Measurements from ENCODE around the gene OR8D1. TPM values are rescaled to one million over a fixed set of nuclear protein-coding genes. Genes with fewer than 3 reads are reported as not detected.

Gene OR8D1
- not detected for total RNA-seq

GRCh38 chr11:124313849-124314248 lies at the start of gene OR8D1:
OR8D1 (minus strand) TSS chr11:124313949; CDS start chr11:124310766, 3,183 bp downstream.
- H3K27me3 Mint-ChIP-seq: no peaks in the 10 kb centered on the region
- H3K4me3 Mint-ChIP-seq: no peak within 1 kb of the TSS
- H3K27ac Mint-ChIP-seq: no peak within 1 kb of the TSS
- no peaks in the 10 kb centered on the region for H3K36me3 Mint-ChIP-seq
- no peak for DNase-seq
- POLR2A ChIA-PET: no interaction called here
- H3K9me3 Mint-ChIP-seq: no peaks in the 10 kb centered on the region
- CTCF ChIA-PET: no interaction called here
- intact Hi-C loops (cut with micrococcal nuclease): no loop called here
- no peaks in the 10 kb centered on the region for H3K4me1 Mint-ChIP-seq (ENCODE audit: low read depth)

- Mint-ChIP-seq H3K36me3 (no peaks in the 10 kb centered on the region), H3K4me3 (no peak overlapping the region), H3K27ac (no peak overlapping the region), H3K27me3 (peaks cover 5% of the 10 kb centered on the region), H3K9me3 (no peaks in the 10 kb centered on the region), H3K4me1 (ENCODE audit: low read depth) (no peaks in the 10 kb centered on the region)
- ChIA-PET CTCF (interaction anchor here (0.8 kb wide), 1 partner anchor 43 kb away, joined by 6 read pairs; no protein-coding TSS in a partner anchor), POLR2A (no interaction called here)
- DNase-seq: no peak
- intact Hi-C loops (cut with micrococcal nuclease): no loop called here
Measured at GRCh38 chr11:124359566-124359965, 45.8 kb upstream of the OR8D1 start.

DNA sequence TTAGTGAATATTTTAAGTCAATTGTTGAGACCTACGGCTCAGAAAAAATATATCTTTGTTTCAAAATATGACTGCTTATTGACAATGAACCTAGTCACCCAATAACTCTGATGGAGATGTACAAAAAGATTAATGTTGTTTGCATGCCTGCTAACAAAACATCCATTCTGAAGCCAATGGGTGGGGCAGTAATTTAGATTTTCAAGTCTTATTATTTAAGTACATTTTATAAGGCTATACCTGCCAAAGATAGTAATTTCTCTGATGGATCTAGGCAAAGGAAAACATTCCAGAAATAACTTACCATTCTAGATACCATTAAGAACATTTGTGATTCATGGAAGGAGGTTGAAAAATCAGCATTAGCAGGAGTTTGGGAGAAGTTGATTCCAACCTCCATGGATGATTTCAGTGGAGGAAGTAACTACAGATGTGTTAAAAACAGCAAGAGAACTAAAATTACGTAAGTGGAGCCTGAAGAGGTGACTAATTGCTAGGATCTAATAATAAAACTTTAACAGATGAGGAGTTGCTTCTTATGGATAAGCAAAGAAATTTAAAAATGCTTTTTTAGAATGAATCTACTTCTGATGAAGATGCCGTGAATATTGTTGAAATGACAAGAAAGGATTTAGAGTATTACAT lies 32.7 kb upstream of the OR8D1 start:
- H3K9me3 Mint-ChIP-seq: peaks cover 3% of the 10 kb centered on the region
- H3K4me1 Mint-ChIP-seq (ENCODE audit: low read depth): no peaks in the 10 kb centered on the region
- intact Hi-C loops (cut with micrococcal nuclease): no loop called here
- no peak overlapping the region for H3K27ac Mint-ChIP-seq
- POLR2A ChIA-PET: no interaction called here
- H3K4me3 Mint-ChIP-seq: no peak overlapping the region
- H3K27me3 Mint-ChIP-seq: no peaks in the 10 kb centered on the region
- no peaks in the 10 kb centered on the region for H3K36me3 Mint-ChIP-seq
- DNase-seq: no peak
- CTCF ChIA-PET: no interaction called here

DNA sequence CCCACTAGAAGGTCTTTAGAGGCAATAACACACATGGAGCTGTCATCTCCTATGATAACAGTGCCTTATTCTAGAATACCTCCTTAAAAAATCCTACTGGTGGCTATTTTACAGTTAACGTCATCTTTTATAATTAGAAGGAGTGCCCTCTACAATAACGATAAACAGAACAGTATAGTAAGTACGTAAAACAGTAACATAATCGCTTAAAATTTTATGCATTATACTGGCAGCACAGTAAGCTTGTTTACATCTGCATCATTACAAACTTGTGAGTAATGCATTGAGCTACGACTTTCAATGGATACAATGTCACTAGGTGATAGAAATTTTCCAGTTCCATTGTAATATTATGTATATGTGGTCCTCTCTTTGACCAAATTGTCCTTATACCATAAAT lies 30.6 kb upstream of the OR8D1 start:
- no peak overlapping the region for H3K27ac Mint-ChIP-seq
- no peaks in the 10 kb centered on the region for H3K36me3 Mint-ChIP-seq
- DNase-seq: no peak
- CTCF ChIA-PET: no interaction called here
- H3K9me3 Mint-ChIP-seq: peaks cover 2% of the 10 kb centered on the region
- no peaks in the 10 kb centered on the region for H3K27me3 Mint-ChIP-seq
- no peaks in the 10 kb centered on the region for H3K4me1 Mint-ChIP-seq (ENCODE audit: low read depth)
- no peak overlapping the region for H3K4me3 Mint-ChIP-seq
- intact Hi-C loops (cut with micrococcal nuclease): no loop called here
- POLR2A ChIA-PET: no interaction called here

- H3K4me1 Mint-ChIP-seq (ENCODE audit: low read depth): no peaks in the 10 kb centered on the region
- H3K27ac Mint-ChIP-seq: no peak overlapping the region
- POLR2A ChIA-PET: no interaction called here
- no peak for DNase-seq
- CTCF ChIA-PET: no interaction called here
- H3K27me3 Mint-ChIP-seq: no peaks in the 10 kb centered on the region
- no peak overlapping the region for H3K4me3 Mint-ChIP-seq
- no peaks in the 10 kb centered on the region for H3K9me3 Mint-ChIP-seq
- intact Hi-C loops (cut with micrococcal nuclease): no loop called here
- H3K36me3 Mint-ChIP-seq: no peaks in the 10 kb centered on the region
Measured at GRCh38 chr11:124340142-124340447, 26.3 kb upstream of the OR8D1 start.

- Mint-ChIP-seq H3K27me3 (no peaks in the 10 kb centered on the region), H3K27ac (no peak overlapping the region), H3K4me3 (no peak overlapping the region), H3K36me3 (no peaks in the 10 kb centered on the region), H3K4me1 (ENCODE audit: low read depth) (no peaks in the 10 kb centered on the region), H3K9me3 (no peaks in the 10 kb centered on the region)
- DNase-seq: no peak
- CTCF ChIA-PET: no interaction called here
- POLR2A ChIA-PET: no interaction called here
- intact Hi-C loops (cut with micrococcal nuclease): no loop called here
Measured at GRCh38 chr11:124339396-124340141, 25.8 kb upstream of the OR8D1 start.

GRCh38 chr11:124331873-124332272 lies 18.1 kb upstream of the OR8D1 start:
- DNase-seq: no peak
- intact Hi-C loops (cut with micrococcal nuclease): no loop called here
- Mint-ChIP-seq H3K4me3 (no peak overlapping the region), H3K4me1 (ENCODE audit: low read depth) (no peaks in the 10 kb centered on the region), H3K9me3 (no peaks in the 10 kb centered on the region), H3K27ac (no peak overlapping the region), H3K27me3 (peaks cover 6% of the 10 kb centered on the region), H3K36me3 (no peaks in the 10 kb centered on the region)
- POLR2A ChIA-PET: no interaction called here
- CTCF ChIA-PET: no interaction called here

DNA sequence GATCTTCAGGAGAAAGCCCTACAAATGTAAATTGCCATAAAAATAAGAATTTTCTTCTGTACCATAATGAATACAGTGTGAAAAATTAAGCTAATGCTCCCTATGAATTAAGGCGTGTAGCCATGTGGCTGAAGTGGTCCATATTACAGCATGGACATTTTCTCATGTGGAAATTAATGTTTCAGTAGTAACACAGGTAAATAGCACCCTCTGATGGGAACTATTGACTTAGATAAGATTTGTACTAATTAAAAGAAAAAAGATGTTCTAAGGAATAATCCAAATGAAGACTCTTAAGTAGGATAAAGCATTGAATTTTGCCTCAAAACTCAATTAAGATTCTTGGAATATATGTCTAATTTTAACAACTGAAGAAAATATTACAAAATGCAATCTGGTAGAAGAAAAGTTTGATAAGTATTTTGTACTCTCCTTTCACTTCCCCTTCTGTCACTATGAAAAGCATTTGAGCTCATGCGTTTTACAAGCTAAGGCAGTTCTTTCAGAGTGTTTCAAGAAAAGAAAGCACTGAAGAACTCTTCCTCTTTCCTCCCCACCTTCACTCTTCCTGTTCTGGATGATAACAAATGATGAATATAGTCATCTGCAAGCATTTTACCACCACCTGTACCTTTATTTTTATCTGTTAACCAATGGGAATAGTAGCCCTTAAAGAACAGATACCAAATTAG lies 16.2 kb upstream of the OR8D1 start:
- Mint-ChIP-seq H3K4me1 (ENCODE audit: low read depth) (no peaks in the 10 kb centered on the region), H3K27ac (no peak overlapping the region), H3K9me3 (no peaks in the 10 kb centered on the region), H3K36me3 (no peaks in the 10 kb centered on the region), H3K27me3 (peaks cover 6% of the 10 kb centered on the region), H3K4me3 (no peak overlapping the region)
- ChIA-PET CTCF (no interaction called here), POLR2A (no interaction called here)
- intact Hi-C loops (cut with micrococcal nuclease): no loop called here
- DNase-seq: no peak

- Mint-ChIP-seq H3K27me3 (peaks cover 6% of the 10 kb centered on the region), H3K9me3 (no peaks in the 10 kb centered on the region), H3K4me1 (ENCODE audit: low read depth) (no peaks in the 10 kb centered on the region), H3K36me3 (no peaks in the 10 kb centered on the region), H3K27ac (no peak overlapping the region), H3K4me3 (no peak overlapping the region)
- ChIA-PET CTCF (no interaction called here), POLR2A (no interaction called here)
- intact Hi-C loops (cut with micrococcal nuclease): no loop called here
- no peak for DNase-seq
Measured at GRCh38 chr11:124327775-124328174, 14.0 kb upstream of the OR8D1 start.

DNA sequence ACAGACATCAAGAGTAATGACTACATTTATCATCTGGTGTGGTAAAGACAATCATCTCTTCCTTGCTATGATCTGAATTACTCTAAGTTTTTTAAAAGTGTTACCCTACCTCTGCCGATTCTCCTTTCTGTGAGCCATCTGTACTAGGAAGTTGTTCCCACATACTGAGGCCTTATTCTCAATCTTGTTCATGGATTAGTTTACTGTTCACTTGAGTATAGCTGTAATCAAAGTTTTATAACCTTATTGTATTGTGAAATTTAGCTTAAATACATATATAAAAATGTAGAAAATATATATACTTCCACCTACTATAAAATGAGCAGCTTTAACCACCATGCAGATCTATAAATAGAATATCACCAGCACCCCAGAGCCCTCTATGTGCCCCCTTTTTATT lies 8.6 kb upstream of the OR8D1 start:
- no peaks in the 10 kb centered on the region for H3K36me3 Mint-ChIP-seq
- no peak overlapping the region for H3K4me3 Mint-ChIP-seq
- no peaks in the 10 kb centered on the region for H3K9me3 Mint-ChIP-seq
- H3K27ac Mint-ChIP-seq: no peak overlapping the region
- ChIA-PET CTCF (no interaction called here), POLR2A (no interaction called here)
- no peak for DNase-seq
- intact Hi-C loops (cut with micrococcal nuclease): no loop called here
- H3K27me3 Mint-ChIP-seq: peaks cover 5% of the 10 kb centered on the region
- no peaks in the 10 kb centered on the region for H3K4me1 Mint-ChIP-seq (ENCODE audit: low read depth)

GRCh38 chr11:124320097-124320496 lies 6.3 kb upstream of the OR8D1 start, which contains the start of gene OR8D2:
OR8D2 (minus strand) TSS chr11:124320197; CDS start chr11:124320197, 0 bp downstream.
- ChIA-PET POLR2A (no interaction called here), CTCF (no interaction called here)
- Mint-ChIP-seq H3K27me3 (peaks cover 5% of the 10 kb centered on the region), H3K4me1 (ENCODE audit: low read depth) (no peaks in the 10 kb centered on the region), H3K4me3 (no peak within 1 kb of the TSS), H3K9me3 (no peaks in the 10 kb centered on the region), H3K36me3 (no peaks in the 10 kb centered on the region), H3K27ac (no peak within 1 kb of the TSS)
- no peak for DNase-seq
- intact Hi-C loops (cut with micrococcal nuclease): no loop called here

GRCh38 chr11:124315052-124315451 lies 1.3 kb upstream of the OR8D1 start:
- Mint-ChIP-seq H3K27ac (no peak overlapping the region), H3K4me1 (ENCODE audit: low read depth) (no peaks in the 10 kb centered on the region), H3K36me3 (no peaks in the 10 kb centered on the region), H3K9me3 (no peaks in the 10 kb centered on the region), H3K27me3 (no peaks in the 10 kb centered on the region), H3K4me3 (no peak overlapping the region)
- ChIA-PET POLR2A (no interaction called here), CTCF (no interaction called here)
- DNase-seq: no peak
- intact Hi-C loops (cut with micrococcal nuclease): no loop called here

GRCh38 chr11:124313131-124313530 lies 618 bp downstream of the OR8D1 start:
- H3K4me3 Mint-ChIP-seq: no peak overlapping the region
- H3K36me3 Mint-ChIP-seq: no peaks in the 10 kb centered on the region
- no peaks in the 10 kb centered on the region for H3K9me3 Mint-ChIP-seq
- no peak for DNase-seq
- H3K27ac Mint-ChIP-seq: no peak overlapping the region
- H3K4me1 Mint-ChIP-seq (ENCODE audit: low read depth): no peaks in the 10 kb centered on the region
- H3K27me3 Mint-ChIP-seq: no peaks in the 10 kb centered on the region
- POLR2A ChIA-PET: no interaction called here
- intact Hi-C loops (cut with micrococcal nuclease): no loop called here
- CTCF ChIA-PET: no interaction called here
